AG04450 (cell line): Measurements from ENCODE around the gene HOXA13. TPM values are rescaled to one million over a fixed set of nuclear protein-coding genes. Genes with fewer than 3 reads are reported as not detected.

Experiments used
- CTCF ChIA-PET: fragments of 300-600, 350-600 bp; formaldehyde crosslinking; extraction: SDS; loops from one replicate; lab custom pipeline; 2022; ENCODE audit warnings: antibody characterized with exemption, inconsistent platforms; lab: Charles Lee
- POLR2A ChIA-PET: fragments of 350-600 bp; formaldehyde crosslinking; extraction: SDS; loops from one replicate; lab custom pipeline; 2021; ENCODE audit warnings: antibody characterized with exemption, inconsistent platforms; lab: Yijun Ruan, JAX
- DNase-seq: peaks from one replicate; pipeline ENCODE4 v3.0.0-alpha.2; 2011; ENCODE audit warnings: low read depth, low spot score
- H3K27ac ChIP-seq: one replicate; pipeline ENCODE4 v1.5.1; 2012; ENCODE audit warnings: low read depth, low read length, control low read depth
- H3K27me3 ChIP-seq: one replicate; pipeline ENCODE4 v1.6.0; 2012; ENCODE audit warnings: low read length; ENCODE audit not compliant: control insufficient read depth, insufficient read depth
- H3K4me3 ChIP-seq: 2 replicates; pipeline ENCODE4 v1.5.1; 2011; ENCODE audit warnings: mild to moderate bottlenecking, low read depth, low read length, control low read depth
- H3K9me3 ChIP-seq: 2 replicates; pipeline ENCODE4 v1.5.1; 2012; ENCODE audit warnings: low read length; ENCODE audit not compliant: control insufficient read depth, insufficient read depth
- polyA plus RNA-seq: library from polyadenylated mRNA; depleted of rRNA; stranded (reverse); fragments of >200 nt; gene quantifications from 2 replicates; pipeline ENCODE4 v1.2.3, GENCODE V29; 2011
- TF ChIP-seq, protein P1 (sequence below): IDR thresholded peaks from 2 replicates; pipeline ENCODE4 v1.5.1; 2011; ENCODE audit warnings: low read depth, low read length, control low read depth, inconsistent platforms

HOXA13 gene
- polyA plus RNA-seq, 1 experiment = not detected

GRCh38 chr7:27182861-27183681, 16.8 kb downstream of the HOXA13 start:
- TF ChIP-seq, protein P1, sequence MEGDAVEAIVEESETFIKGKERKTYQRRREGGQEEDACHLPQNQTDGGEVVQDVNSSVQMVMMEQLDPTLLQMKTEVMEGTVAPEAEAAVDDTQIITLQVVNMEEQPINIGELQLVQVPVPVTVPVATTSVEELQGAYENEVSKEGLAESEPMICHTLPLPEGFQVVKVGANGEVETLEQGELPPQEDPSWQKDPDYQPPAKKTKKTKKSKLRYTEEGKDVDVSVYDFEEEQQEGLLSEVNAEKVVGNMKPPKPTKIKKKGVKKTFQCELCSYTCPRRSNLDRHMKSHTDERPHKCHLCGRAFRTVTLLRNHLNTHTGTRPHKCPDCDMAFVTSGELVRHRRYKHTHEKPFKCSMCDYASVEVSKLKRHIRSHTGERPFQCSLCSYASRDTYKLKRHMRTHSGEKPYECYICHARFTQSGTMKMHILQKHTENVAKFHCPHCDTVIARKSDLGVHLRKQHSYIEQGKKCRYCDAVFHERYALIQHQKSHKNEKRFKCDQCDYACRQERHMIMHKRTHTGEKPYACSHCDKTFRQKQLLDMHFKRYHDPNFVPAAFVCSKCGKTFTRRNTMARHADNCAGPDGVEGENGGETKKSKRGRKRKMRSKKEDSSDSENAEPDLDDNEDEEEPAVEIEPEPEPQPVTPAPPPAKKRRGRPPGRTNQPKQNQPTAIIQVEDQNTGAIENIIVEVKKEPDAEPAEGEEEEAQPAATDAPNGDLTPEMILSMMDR = no peak
- no peak for DNase-seq
- Histone ChIP-seq H3K27me3 (peaks cover 94% of the 10 kb centered on the region), H3K9me3 (peaks cover 17% of the 10 kb centered on the region; the same call in 1 of the 2 replicates), H3K4me3 (no peak overlapping the region), H3K27ac (no peak overlapping the region)
- CTCF ChIA-PET = interaction anchor here (0.6 to 1.1 kb wide), 2 partner anchors 911 to 1291 kb away, joined by 3 to 5 read pairs; no protein-coding TSS in a partner anchor
- POLR2A ChIA-PET = no interaction called here

- no peak for DNase-seq
- Histone ChIP-seq H3K4me3 (no peak overlapping the region), H3K27ac (no peak overlapping the region)
Measured at GRCh38 chr7:27182285-27182841, 17.5 kb downstream of the HOXA13 start.

GRCh38 chr7:27181795-27182275, 18.1 kb downstream of the HOXA13 start:
- CTCF ChIA-PET = interaction anchor here (0.6 to 1.3 kb wide), 4 partner anchors 14 to 1289 kb away, joined by 3 to 11 read pairs (median 4); no protein-coding TSS in a partner anchor
- no peak overlapping the region for H3K27ac ChIP-seq
- H3K27me3 ChIP-seq = peaks cover 93% of the 10 kb centered on the region

More at GRCh38 chr7:27182285-27182841, 17.5 kb downstream of the HOXA13 start:
- ChIA-PET CTCF (interaction anchor here (0.6 to 1.3 kb wide), 4 partner anchors 13 to 1289 kb away, joined by 3 to 11 read pairs (median 4); no protein-coding TSS in a partner anchor), POLR2A (interaction anchor here (0.6 kb wide), 1 partner anchor 72 kb away, joined by 4 read pairs; no protein-coding TSS in a partner anchor)
- Histone ChIP-seq H3K9me3 (peaks cover 14% of the 10 kb centered on the region; the same call in 1 of the 2 replicates), H3K27me3 (peaks cover 93% of the 10 kb centered on the region)
- TF ChIP-seq, protein P1 = no peak

DNA sequence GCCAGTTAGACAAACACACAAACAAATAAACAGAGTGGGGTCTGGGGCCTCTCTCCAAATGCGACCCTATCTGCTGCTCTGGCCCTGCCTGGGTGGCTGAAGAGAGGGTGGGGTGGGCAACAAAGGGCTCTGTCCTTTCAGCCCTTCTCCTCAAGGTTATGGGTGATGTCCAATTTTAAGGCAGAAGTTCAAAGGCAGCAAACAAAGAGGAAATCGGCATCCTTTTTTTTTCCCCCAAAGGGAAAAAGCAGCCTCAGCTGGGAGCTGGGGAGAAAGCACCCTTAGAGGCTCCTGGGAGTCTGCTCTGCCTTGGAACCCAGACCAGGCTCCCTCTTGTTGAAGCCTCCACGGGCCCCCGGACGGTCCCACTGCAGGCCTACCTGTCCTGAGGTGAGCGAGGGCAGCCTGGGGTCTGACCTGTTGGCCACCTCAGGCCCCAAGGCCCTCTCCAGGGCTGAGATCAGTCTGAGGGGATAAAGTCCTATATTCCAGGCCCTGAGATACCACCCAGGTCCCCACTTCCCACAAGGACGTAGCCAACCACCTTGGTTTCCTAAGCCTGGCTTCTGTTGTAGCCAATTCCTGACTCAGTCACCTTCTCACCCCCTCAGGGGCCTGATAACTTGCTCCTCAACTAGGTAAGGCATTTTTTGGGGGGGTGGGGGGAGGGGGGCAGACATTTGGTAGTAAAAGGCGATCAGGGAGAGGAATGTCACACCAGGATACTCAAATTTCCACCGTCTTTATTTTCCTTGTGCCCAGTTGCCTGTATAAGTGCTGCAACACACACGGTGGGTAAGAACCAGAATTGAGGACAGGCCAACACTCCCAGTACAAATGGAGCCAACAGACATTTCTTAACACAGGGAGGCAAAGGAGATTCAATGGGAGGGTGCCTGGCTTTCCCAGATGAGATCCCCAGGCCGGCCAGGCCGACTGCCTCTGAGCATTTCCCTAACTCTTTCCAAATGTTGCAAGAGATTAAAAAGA, 19.2 kb downstream of the HOXA13 start:
- peaks cover 92% of the 10 kb centered on the region for H3K27me3 ChIP-seq
- no peak overlapping the region for H3K27ac ChIP-seq
- CTCF ChIA-PET = interaction anchor here (0.6 to 3.2 kb wide), 39 partner anchors 10 to 1326 kb away, joined by 3 to 25 read pairs (median 4); partner anchors contain the start of genes HOXA5, HOXA7 and HOXA9
- POLR2A ChIA-PET = no interaction called here
- peaks cover 13% of the 10 kb centered on the region; the same call in 1 of the 2 replicates for H3K9me3 ChIP-seq
- no peak overlapping the region for H3K4me3 ChIP-seq
- DNase-seq = no peak
- TF ChIP-seq, protein P1 = no peak

More at GRCh38 chr7:27181795-27182275, 18.1 kb downstream of the HOXA13 start:
- Histone ChIP-seq H3K9me3 (peaks cover 14% of the 10 kb centered on the region; the same call in 1 of the 2 replicates), H3K4me3 (no peak overlapping the region)
- no peak for DNase-seq
- POLR2A ChIA-PET = interaction anchor here (0.6 kb wide), 1 partner anchor 71 kb away, joined by 4 read pairs; no protein-coding TSS in a partner anchor
- TF ChIP-seq, protein P1 = no peak
